B cell (primary cell): ENCODE measurements around the gene FAM3A. TPM values are rescaled to one million over a fixed set of nuclear protein-coding genes. Genes with fewer than 3 reads are reported as not detected.

Experiments
- ATAC-seq: fragments of 200-7000 bp; cut with Tn5 transposase; one replicate; pipeline ENCODE4 v1.10.0; 2021; ENCODE audit warnings: low read depth, mild to moderate bottlenecking, moderate number of reproducible peaks, moderate library complexity
- CTCF ChIA-PET: fragments of 350-600 bp; sonication (Branson Sonifier 250); formaldehyde crosslinking; loops from one replicate; lab custom pipeline; 2021; ENCODE audit warnings: antibody characterized with exemption, inconsistent platforms; lab: Charles Lee
- POLR2A ChIA-PET: fragments of 350-600 bp; sonication (Branson Sonifier 250); formaldehyde crosslinking; loops from one replicate; lab custom pipeline; 2021; ENCODE audit warnings: antibody characterized with exemption; lab: Charles Lee
- DNase-seq: peaks from one replicate; pipeline ENCODE4 v3.0.0; 2013
- H2AFZ ChIP-seq: 2 replicates; pipeline ENCODE4 v1.6.1; 2012; ENCODE audit warnings: mild to moderate bottlenecking, low read depth, low read length; ENCODE audit not compliant: insufficient read depth, poor library complexity, severe bottlenecking
- H3K27ac ChIP-seq, 2 donors: 1 replicate in 1 of 2; 2 replicates in 1 of 2; pipeline ENCODE4 v1.5.1; 2012 to 2013; ENCODE audit warnings: low read length in 2 of 2, mild to moderate bottlenecking in 2 of 2, moderate library complexity in 1 of 2
- H3K27me3 ChIP-seq, 4 experiments: fragments of 200-600 bp in 1 of 4; sonication (generic) in 1 of 4; replicated peaks in 1 of 4; 1 replicate in 2 of 4; 2 replicates in 2 of 4; pipeline versions ENCODE4 v1.6.1 to v1.7.0; 2013 to 2016; ENCODE audit warnings: low read length in 3 of 4, mild to moderate bottlenecking in 2 of 4, mixed read lengths in 1 of 4, moderate library complexity in 1 of 4; ENCODE audit not compliant: insufficient read depth in 4 of 4, control insufficient read depth in 3 of 4; ENCODE audit errors: control extremely low read depth in 1 of 4
- H3K36me3 ChIP-seq, 2 experiments: replicated peaks in 1 of 2; 1 replicate in 1 of 2; 2 replicates in 1 of 2; pipeline versions ENCODE4 v1.6.1 to v1.7.1; 2013; ENCODE audit warnings: low read length in 1 of 2; ENCODE audit not compliant: insufficient read depth in 2 of 2, control insufficient read depth in 1 of 2; ENCODE audit errors: control extremely low read depth in 1 of 2, extremely low read depth in 1 of 2
- H3K4me1 ChIP-seq, 2 donors: fragments of 200-600 bp in 1 of 2; sonication (generic) in 1 of 2; 1 replicate in 1 of 2; 2 replicates in 1 of 2; pipeline versions ENCODE4 v1.5.1 to v1.6.1; 2013 to 2017; ENCODE audit warnings: low read length in 2 of 2; ENCODE audit not compliant: control insufficient read depth in 2 of 2, insufficient read depth in 2 of 2
- H3K4me2 ChIP-seq: replicated peaks from 2 replicates; pipeline ENCODE3; 2012; ENCODE audit warnings: mild to moderate bottlenecking, low read depth, low read length; ENCODE audit not compliant: poor library complexity, severe bottlenecking
- H3K4me3 ChIP-seq, 5 experiments: fragments of 200-600 bp in 1 of 5; sonication (generic) in 1 of 5; 1 replicate in 3 of 5; 2 replicates in 2 of 5; pipeline versions ENCODE4 v1.5.1 to v1.7.0; 2011 to 2016; ENCODE audit warnings: low read length in 4 of 5, mild to moderate bottlenecking in 4 of 5, low read depth in 2 of 5, control low read depth in 1 of 5, moderate library complexity in 1 of 5; ENCODE audit not compliant: insufficient read depth in 1 of 5; ENCODE audit errors: control extremely low read depth in 1 of 5, extremely low read depth in 1 of 5
- H3K79me2 ChIP-seq: fragments of 200-600 bp; sonication (generic); one replicate; pipeline ENCODE4 v1.6.0; 2016; ENCODE audit warnings: low read length; ENCODE audit not compliant: control insufficient read depth, insufficient read depth
- H3K9ac ChIP-seq: fragments of 200-600 bp; sonication (generic); 2 replicates; pipeline ENCODE4 v1.6.1; 2017; ENCODE audit warnings: mild to moderate bottlenecking, low read length, moderate library complexity
- H3K9me3 ChIP-seq, 3 donors: one replicate each; pipeline versions ENCODE4 v1.6.1 to v1.7.1; 2013; ENCODE audit warnings: low read length in 2 of 3; ENCODE audit not compliant: control insufficient read depth in 2 of 3, insufficient read depth in 1 of 3; ENCODE audit errors: control extremely low read depth in 1 of 3
- H4K20me1 ChIP-seq: 2 replicates; pipeline ENCODE4 v1.6.0; 2012; ENCODE audit warnings: mild to moderate bottlenecking, low read length; ENCODE audit not compliant: insufficient read depth, control insufficient read depth, poor library complexity, severe bottlenecking
- H3K27ac Mint-ChIP-seq: one replicate; pipeline ENCODE4 v1.8.0; 2021; ENCODE audit warnings: mixed read lengths
- H3K27me3 Mint-ChIP-seq: one replicate; pipeline ENCODE4 v1.8.0; 2021; ENCODE audit warnings: mixed read lengths
- H3K4me1 Mint-ChIP-seq: one replicate; pipeline ENCODE4 v1.8.0; 2021; ENCODE audit warnings: mixed read lengths
- H3K4me3 Mint-ChIP-seq: one replicate; pipeline ENCODE4 v1.8.0; 2021; ENCODE audit warnings: mixed read lengths
- H3K9me3 Mint-ChIP-seq: one replicate; pipeline ENCODE4 v1.8.0; 2022; ENCODE audit warnings: mixed read lengths; ENCODE audit not compliant: insufficient read depth
- EZH2 ChIP-seq: IDR thresholded peaks from 2 replicates; pipeline ENCODE4 v1.6.1; 2012; ENCODE audit warnings: borderline replicate concordance, low read depth, mild to moderate bottlenecking, moderate library complexity, low read length; ENCODE audit not compliant: insufficient read depth, poor library complexity, severe bottlenecking
- WGBS: methylation state at CpG from one replicate; pipeline ENCODE4 v1.1.5; 2013; ENCODE audit warnings: missing lambda C conversion rate; ENCODE audit not compliant: insufficient coverage; 5-methylcytosine and 5-hydroxymethylcytosine counted together
- intact Hi-C: fragments of 100-400 bp; cut with micrococcal nuclease; formaldehyde crosslinking; loops from one replicate; pipeline ENCODE4 v1.10.0; 2022
- polyA plus RNA-seq: library from polyadenylated mRNA; depleted of rRNA; stranded (reverse); fragments of >200 nt; gene quantifications from 2 replicates; pipeline ENCODE4 v1.2.3, GENCODE V29; 2012
- total RNA-seq, 2 donors: library from RNA; stranded (reverse); fragments of 120-200 nt in 1 of 2; gene quantifications; 1 replicate in 1 of 2; 2 replicates in 1 of 2; pipeline versions ENCODE4 v1.2.3 to v1.2.4, GENCODE V29; 2013 to 2022
- TF ChIP-seq, protein P1 (sequence below): fragments of 200-600 bp; IDR thresholded peaks from one replicate; pipeline ENCODE4 v1.8.0; 2022; ENCODE audit warnings: antibody characterized with exemption, mild to moderate bottlenecking

FAM3A gene
- total and polyA plus RNA-seq, 2 donors (not counting 1 experiment from before 2014, with no cell fraction given), result 39.6 to 59.4 TPM

DNA sequence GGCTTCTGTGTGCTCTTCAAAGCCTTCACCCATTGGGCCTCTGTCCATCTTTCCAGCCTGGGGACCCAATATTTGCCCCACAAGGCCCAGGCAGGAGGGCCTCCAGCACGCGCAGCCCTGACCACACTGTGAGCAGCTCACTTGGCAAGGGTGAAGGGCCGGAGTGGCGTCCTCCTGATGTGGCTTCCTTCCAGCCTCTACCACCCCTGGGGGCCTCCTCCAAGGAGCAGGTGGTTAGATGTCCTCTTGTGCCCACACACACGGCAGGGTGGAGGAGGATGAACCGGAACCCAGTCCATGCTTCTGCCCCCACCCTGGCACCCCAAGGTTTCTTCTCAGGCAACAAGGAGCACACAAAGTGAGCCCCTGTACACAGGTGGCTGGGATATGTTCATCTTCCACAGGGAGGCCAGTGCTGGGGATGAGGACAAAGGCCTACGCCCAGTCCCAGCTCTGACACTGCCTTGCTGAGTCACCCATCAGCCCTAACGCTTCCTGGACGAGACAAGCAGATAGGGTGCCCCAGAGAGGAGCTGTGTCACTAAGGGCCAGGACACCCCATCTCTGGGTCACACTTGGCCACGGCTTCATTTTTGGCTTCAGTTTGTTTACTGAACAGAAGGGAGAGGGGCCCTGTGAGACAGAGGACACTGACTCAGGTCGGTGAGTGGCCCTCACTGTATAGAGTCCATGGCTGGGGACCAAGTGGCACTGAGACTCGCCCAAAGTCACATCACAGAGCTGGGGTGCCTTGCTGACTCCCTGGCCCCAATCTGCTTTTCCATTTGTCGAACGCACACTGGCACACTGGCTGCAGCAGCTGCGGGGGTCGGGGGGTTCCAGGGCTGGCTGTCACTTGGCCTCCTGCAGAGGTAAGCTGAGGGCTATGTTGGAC lies 31.5 kb downstream of the FAM3A start:
- H3K4me3 ChIP-seq, result no peak overlapping the region
- CTCF ChIA-PET, result interaction anchor here (2.7 kb wide), 1 partner anchor 43 kb away, joined by 12 read pairs; no protein-coding TSS in a partner anchor

DNA sequence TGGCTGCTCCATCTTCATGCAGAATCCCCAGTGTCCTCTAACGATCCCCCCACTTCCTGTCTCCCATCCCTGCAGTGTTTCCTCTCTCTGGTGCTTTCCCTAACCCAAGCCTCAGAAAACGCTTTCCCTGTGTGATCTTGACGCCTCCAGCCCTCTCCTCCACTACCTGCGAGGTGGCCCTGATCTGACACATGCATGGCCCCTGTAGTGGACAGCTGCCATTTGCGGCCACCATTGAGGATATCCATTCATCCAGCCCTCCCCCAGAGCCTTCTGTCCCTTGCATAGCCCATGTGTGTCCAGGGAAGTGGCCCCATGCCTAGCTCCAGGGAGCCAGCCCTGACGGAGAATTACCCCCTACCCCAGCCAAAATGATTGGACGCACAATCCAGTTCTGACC lies 32.7 kb downstream of the FAM3A start:
- ATAC-seq, result no peak
- H3K4me3 ChIP-seq, result no peak overlapping the region
- no peaks in the 10 kb centered on the region for H4K20me1 ChIP-seq
- TF ChIP-seq, protein P1, sequence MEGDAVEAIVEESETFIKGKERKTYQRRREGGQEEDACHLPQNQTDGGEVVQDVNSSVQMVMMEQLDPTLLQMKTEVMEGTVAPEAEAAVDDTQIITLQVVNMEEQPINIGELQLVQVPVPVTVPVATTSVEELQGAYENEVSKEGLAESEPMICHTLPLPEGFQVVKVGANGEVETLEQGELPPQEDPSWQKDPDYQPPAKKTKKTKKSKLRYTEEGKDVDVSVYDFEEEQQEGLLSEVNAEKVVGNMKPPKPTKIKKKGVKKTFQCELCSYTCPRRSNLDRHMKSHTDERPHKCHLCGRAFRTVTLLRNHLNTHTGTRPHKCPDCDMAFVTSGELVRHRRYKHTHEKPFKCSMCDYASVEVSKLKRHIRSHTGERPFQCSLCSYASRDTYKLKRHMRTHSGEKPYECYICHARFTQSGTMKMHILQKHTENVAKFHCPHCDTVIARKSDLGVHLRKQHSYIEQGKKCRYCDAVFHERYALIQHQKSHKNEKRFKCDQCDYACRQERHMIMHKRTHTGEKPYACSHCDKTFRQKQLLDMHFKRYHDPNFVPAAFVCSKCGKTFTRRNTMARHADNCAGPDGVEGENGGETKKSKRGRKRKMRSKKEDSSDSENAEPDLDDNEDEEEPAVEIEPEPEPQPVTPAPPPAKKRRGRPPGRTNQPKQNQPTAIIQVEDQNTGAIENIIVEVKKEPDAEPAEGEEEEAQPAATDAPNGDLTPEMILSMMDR, result no peak
- TF ChIP-seq EZH2, result no peak
- peaks cover 15% of the 10 kb centered on the region for H3K79me2 ChIP-seq
- H3K9ac ChIP-seq, result no peak overlapping the region
- Mint-ChIP-seq H3K4me3 (peak overlapping the region; percentile 26), H3K9me3 (no peaks in the 10 kb centered on the region), H3K27ac (no peak overlapping the region), H3K27me3 (no peaks in the 10 kb centered on the region), H3K4me1 (peaks cover 20% of the 10 kb centered on the region)
- no peak overlapping the region for H2AFZ ChIP-seq
- no peak overlapping the region for H3K27ac ChIP-seq
- no peak overlapping the region for H3K4me2 ChIP-seq
- H3K4me1 ChIP-seq, result peaks cover 11 to 28% of the 10 kb centered on the region in 2 donors
- peaks cover 0 to 13% of the 10 kb centered on the region in 2 experiments for H3K36me3 ChIP-seq
- ChIA-PET POLR2A (no interaction called here), CTCF (no interaction called here)
- no peak for DNase-seq
- no peaks in the 10 kb centered on the region for H3K9me3 ChIP-seq
- 69% methylated on average over 4 of the region's 7 CpGs for WGBS
- H3K27me3 ChIP-seq, result no peaks in the 10 kb centered on the region
- intact Hi-C loops, result no loop called here

More for the DNA sequence above, 31.5 kb downstream of the FAM3A start:
- ATAC-seq (no peak), DNase-seq (no peak)
- 90% methylated on average over 12 of the region's 16 CpGs for WGBS
- Mint-ChIP-seq H3K27ac (no peak overlapping the region), H3K27me3 (no peaks in the 10 kb centered on the region), H3K4me3 (peak overlapping the region; percentile 26), H3K9me3 (no peaks in the 10 kb centered on the region), H3K4me1 (peaks cover 19% of the 10 kb centered on the region)
- POLR2A ChIA-PET, result no interaction called here
- H3K79me2 ChIP-seq, result peaks cover 15% of the 10 kb centered on the region
- peaks cover 0 to 13% of the 10 kb centered on the region in 2 experiments for H3K36me3 ChIP-seq
- no peaks in the 10 kb centered on the region for H4K20me1 ChIP-seq
- TF ChIP-seq, protein P1, result no peak
- TF ChIP-seq EZH2, result no peak
- H3K27me3 ChIP-seq, result no peaks in the 10 kb centered on the region
- no peaks in the 10 kb centered on the region for H3K9me3 ChIP-seq
- no peak overlapping the region for H2AFZ ChIP-seq
- intact Hi-C loops, result no loop called here
- peak overlapping the region; percentile 82 for H3K4me2 ChIP-seq
- peaks cover 9 to 36% of the 10 kb centered on the region in 2 donors for H3K4me1 ChIP-seq
- no peak overlapping the region for H3K9ac ChIP-seq
- no peak overlapping the region for H3K27ac ChIP-seq
